SHP77 treated with DMSO at 0.1 percent for 48 hours (cell line): ENCODE data around the gene RSKR.
"Not testable (repeated sequence)": the region's sequence is repeated elsewhere in the genome, so short reads cannot be mapped to it uniquely, and the experiment has no call there.

Experiments
- DNase-seq: peaks from one replicate; lab custom pipeline; 2025; lab: John Stamatoyannopoulos, UW

RSKR gene, protein sequence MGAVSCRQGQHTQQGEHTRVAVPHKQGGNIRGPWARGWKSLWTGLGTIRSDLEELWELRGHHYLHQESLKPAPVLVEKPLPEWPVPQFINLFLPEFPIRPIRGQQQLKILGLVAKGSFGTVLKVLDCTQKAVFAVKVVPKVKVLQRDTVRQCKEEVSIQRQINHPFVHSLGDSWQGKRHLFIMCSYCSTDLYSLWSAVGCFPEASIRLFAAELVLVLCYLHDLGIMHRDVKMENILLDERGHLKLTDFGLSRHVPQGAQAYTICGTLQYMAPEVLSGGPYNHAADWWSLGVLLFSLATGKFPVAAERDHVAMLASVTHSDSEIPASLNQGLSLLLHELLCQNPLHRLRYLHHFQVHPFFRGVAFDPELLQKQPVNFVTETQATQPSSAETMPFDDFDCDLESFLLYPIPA

DNA sequence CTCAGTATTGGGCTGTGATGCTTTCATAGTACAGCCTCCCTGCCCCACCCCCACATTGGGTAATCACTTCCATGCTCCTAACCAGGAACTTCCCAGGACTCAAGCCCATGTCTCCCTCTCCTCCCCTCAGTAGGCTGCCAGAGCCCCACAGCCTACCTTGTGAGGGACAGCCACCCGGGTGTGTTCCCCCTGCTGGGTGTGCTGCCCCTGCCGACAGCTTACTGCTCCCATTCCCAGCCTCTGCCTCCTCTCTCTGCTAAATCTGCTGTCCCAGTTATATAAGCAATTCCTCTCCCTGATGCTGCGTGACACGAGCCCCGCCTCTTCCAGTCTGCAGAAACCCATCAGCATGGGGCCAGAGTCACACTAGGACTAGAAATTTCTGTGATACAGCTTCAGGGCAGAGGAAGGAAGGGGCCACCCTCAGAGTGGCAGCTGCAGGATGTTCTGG, at the start of gene RSKR:
Gene RSKR (minus strand): TSS at position 255 of the 451 bp plus-strand sequence. CDS start 24 bp downstream, at position 231.
- DNase-seq, result no peak

DNA sequence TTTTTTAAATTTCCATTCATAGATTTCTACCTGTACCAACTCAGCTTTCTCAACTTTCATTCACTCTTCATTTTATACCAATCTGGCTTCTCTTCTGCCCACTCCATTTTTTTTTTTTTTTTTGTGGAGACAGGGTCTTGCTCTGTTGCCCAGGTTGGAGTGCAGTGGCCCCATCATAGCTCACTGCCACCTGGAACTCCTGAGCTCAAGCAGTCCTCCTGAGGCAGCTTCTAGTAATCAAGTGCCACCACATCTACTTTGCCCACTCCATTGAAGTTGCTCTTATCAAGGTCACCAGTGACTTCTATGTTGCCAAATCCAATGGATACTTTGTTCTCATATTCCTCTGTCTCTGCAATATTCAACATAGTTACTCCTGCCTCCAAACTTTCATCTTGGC, 49.7 kb upstream of the RSKR start:
- DNase-seq, result no peak

DNA sequence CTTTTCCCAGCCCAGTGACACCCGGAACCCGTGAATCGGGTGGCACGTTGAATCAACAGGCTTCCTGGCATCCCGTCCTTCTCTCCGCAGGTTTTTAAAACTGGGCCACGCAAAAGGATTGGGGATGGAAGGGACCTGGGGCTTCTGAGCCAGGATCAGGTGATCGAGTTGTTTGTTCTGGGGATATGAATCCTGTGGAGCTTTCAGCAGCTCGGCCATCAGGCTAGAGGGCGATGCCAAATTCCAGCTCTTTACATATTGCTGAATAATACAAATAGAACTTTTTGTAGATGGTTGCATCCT, 48.5 kb upstream of the RSKR start:
- DNase-seq, result no peak

DNA sequence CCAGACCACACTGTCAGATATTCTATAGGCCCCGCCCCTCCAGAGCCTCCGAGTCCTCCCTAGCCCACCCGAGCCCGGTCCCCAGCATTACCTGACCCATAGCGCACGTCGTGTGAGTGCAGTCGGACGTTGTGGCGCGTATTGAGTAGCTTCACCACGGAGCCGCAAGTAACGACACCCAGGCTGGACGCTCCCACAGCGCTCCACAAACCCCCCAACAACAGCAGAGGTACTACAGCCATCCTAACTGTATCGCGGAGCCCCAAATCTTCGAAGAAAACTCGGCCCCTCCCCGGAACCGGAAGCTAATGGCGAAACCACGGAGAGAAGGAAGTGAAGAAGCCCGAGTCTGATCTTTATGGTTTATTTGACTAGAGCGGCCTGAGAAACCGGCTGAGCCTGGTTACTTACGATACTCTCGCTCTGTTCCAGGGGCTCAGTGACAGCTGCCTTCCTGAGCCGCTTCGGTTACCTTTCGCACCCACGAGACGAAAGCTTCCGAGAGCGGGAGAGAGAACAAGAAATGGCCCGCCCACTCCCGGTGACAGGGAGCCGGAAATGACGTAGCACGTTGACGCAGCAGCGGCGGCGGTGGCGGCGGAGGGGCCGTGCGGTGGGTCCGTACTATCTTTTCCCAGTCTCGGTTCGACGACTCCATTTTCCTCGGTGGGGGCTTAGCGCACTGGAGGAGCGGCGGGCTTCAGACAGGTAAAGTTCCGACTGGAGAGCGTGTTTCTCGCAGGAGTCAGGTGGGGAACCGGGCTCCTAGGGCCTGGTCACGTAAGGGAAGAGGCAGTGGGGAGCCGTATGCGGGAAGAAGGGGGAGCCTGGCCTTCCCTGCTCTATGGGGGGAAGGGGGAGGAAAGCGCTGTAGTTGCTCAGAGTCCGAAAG, 47.9 kb upstream of the RSKR start, which contains the start of the genes SDF2 and SUPT6H:
Gene SDF2 (minus strand): TSS at position 272 of the 892 bp plus-strand sequence. CDS start 30 bp downstream, at position 242.
Gene SUPT6H (plus strand): TSS at position 571 of the 892 bp plus-strand sequence. CDS start 11,197 bp downstream, outside the sequence.
- peak; percentile 91 for DNase-seq

DNA sequence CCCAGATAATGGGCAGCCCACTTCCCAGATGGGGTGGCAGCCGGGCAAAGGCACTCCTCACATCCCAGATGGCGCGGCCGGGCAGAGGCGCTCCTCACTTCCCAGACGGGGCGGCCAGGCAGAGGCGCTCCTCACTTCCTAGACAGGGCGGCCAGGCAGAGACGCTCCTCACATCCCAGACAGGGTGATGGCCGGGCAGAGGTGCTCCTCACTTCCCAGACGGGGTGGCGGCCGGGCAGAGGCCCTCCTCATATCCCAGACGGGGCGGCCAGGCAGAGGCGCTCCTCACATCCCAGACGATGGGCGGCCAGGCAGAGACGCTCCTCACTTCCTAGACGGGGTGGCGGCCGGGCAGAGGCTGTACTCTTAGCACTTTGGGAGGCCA, 45.5 kb upstream of the RSKR start:
- not testable (repeated sequence) for DNase-seq

DNA sequence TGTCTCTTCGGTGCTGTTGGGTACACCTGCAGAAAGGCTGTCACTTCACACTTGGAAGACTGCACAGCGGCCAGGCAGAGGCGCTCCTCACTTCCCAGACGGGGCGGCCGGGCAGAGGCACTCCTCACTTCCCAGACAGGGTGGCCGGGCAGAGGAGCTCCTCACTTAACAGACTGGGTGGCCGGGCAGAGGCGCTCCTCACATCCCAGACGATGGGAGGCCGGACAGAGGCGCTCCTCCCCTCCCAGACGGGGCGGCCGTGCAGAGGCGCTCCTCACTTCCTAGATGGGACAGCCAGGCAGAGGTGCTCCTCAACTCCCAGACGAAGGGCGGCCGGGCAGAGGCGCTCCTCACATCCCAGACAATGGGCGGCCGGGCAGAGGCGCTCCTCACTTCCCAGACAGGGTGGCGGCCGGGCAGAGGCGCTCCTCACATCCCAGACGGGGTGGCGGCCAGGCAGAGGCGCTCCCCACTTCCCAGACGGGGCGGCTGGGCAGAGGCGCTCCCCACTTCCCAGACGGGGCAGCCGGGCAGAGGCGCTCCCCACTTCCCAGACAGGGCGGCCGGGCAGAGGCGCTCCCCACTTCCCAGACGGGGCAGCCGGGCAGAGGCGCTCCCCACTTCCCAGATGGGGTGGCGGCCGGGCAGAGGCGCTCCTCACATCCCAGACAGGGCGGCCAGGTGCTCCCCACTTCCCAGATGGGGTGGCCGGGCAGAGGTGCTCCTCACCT, 44.9 kb upstream of the RSKR start:
- DNase-seq, result not testable (repeated sequence)

DNA sequence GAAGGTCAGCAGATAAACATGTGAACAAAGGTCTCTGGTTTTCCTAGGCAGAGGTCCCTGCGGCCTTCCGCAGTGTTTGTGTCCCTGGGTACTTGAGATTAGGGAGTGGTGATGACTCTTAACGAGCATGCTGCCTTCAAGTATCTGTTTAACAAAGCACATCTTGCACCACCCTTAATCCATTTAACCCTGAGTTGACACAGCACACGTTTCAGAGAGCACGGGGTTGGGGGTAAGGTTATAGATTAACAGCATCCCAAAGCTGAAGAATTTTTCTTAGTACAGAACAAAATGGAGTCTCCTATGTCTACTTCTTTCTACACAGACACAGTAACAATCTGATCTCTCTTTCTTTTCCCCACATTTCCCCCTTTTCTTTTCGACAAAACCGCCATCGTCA, 44.4 kb upstream of the RSKR start:
- not testable (repeated sequence) for DNase-seq

DNA sequence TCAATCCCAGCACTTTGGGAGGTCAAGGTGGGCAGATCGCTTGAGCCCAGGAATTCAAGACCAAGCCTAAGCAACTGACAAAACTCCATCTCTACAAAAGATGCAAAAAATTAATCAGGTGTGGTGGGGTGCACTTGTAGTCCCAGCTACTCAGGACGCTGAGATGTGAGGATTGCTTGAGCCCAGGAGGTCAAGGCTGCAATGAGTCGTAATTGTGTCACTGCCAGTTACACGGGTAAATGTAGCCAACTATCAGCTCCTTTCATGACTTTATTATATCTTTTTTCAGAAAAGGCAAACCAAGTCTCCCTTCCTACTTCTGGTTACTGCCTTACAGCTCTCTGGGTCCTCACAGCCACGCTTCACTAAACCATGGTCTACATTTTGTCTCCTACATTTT, 43.8 kb upstream of the RSKR start:
- no peak for DNase-seq

DNA sequence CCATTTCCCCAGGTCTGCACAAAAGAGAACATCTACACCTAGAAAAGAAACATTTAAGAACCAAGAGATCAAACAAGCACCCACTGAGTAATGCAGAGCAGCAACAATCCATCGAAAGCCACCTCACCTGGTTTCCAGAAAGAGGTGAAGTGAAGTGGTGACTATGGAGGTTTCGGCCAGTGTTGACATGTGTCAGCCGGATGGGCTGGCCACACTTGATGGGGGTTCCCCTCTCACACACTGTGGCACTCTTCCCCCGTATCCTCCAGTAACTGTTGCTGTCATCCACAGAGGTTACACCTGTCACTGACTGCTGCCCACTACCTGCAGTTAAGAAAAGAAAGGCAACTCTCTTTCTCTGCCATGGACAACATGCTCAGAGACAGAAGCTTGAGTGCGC, 41.2 kb upstream of the RSKR start:
- DNase-seq, result no peak

DNA sequence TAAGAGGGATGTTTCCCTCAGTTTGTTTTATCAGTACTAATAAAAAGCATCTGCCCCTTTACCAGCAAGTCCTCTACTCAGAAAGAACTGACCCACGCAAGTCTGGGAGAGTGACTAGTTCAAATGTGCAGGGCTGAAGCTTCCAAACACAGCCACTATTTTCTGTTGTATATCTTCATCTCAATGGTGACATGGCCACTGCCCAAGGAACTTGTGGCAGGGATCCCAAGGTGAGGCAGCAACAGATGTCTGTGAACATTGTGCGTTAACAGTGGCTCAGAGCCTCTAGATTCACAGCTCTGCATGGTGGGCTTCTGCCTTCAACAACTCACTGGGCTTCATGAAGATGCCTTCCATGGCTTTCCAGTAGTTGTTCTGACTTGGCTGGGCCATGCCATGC, 34.7 kb upstream of the RSKR start:
- DNase-seq, result no peak

DNA sequence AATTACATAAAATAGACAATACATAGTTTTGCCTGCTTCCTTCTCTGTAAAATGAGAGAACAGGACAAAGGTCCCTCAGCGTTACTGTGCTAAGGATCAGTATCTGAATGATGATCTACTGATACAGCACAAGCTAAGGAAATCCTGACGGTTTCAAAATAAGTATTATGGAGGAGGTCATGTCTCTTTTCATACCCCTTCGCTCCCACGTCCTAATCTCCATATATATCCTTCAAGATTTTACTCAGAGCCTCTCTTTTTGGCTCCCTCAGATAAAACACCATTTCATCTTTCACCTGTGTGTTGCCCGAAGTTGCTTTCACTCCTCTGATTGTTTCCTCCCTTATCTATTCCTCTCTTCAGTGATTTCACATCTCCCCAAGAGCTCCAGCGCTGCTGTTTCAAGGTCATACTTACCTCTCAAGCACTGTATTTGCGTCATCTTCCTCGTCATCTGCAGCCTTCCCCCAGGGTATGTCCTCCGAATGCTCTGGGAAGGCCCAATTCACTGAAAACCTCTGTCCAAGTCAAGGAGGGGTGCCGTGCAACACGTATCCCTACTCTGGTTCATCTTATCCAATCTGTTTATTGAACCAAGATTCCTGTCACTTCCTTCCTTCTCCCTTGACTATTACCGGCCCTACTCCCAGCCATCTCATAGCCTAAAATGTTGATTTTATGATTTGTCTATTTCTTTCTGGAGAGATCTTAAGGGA, 32.2 kb upstream of the RSKR start:
- peak; percentile 22 for DNase-seq

DNA sequence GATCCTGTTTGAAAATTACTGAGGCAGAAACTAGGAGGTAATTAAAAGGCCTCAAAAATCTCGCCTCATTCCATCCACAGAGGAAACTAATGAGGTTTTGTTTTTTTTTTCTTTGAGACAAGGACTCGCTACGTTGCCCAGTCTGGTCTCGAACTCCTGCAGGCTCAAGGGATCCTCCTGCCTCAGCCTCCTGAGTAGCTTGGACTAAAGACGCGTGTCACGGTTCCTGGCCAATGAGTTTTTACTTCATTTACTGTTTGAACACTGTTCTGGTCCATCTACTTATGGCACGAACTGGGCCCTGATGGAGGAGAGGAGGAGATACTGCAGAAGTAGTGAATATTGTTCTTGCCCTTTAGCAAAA, 31.6 kb upstream of the RSKR start:
- no peak for DNase-seq

DNA sequence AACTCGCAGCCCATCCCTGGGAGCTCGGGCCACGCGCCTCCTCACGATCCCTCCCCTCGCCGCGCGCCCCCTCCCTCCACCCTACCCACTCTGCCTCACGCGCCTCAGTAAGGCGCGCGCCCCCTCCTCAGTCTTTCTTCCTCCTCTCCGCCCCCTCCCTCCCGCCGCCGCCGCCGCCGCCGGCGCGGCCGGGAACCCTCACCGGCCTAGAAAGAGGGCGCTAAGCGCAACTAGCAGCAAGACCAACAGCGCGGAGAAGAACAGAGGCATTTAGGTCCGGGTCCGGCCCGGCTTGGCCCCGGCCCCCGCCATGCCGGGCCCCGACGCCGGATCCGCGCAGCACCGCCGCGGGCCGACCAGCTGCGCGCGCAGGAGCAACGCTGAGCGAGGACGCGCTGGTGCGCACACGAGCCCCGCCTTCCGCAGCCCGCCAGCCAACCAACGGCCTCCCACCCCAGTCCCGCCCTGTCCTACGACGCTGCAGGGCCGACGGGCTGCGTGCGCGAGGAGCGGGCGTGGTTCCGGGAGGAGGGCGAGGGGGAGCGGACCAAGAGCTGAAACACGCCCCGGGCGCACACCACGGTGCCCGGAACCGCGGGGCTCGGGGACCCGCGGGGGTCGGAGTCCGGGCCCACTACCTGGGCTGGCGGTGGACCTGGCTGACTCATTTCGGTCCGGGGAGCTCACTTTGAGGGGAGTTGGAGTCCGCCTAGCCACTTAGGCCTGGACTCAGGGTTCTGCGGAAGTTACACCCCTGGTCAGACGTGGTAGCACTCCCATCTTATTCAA, 31.0 kb upstream of the RSKR start, which contains the start of gene BLTP2:
Gene BLTP2 (minus strand): TSS at position 372 of the 789 bp plus-strand sequence. CDS start 102 bp downstream, at position 270.
- peak; percentile 86 for DNase-seq

DNA sequence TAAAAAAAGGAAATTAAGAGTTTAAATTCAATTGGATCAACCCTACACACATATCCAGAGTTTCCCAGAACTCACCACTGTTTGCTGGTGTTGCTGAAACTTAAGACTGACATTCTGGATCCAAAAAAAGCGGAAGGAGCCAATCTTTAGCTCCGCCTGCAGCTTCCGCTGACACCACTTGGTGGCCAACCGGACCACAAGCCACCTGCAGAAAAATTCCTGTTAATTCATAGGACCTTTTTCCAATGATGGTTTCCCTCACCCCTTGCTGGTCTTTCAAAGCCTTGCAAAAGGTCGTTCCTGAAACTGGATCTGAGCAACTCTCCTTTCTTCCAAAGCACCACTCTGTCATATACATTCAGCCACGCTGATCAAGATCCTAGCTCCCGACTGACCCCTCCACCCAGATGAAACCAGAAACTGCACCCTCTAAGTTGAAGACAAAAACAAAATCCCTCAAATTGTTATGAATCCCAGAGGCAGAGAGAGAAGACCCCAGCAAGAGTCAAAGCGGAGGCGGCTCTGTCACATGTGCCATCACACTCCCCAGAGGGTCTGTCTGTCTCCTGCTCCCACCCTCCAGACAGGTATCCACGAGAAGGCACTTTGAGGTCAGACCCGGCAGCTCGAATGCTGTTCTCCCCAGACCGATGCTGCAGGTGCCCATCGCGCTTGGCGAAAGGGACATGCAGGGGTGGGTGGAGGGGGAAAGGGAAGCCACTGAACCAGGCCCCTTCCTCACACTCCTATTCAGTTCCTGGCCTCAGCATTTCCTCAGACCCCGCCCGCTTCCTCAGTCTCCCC, 30.2 kb upstream of the RSKR start:
- no peak for DNase-seq

DNA sequence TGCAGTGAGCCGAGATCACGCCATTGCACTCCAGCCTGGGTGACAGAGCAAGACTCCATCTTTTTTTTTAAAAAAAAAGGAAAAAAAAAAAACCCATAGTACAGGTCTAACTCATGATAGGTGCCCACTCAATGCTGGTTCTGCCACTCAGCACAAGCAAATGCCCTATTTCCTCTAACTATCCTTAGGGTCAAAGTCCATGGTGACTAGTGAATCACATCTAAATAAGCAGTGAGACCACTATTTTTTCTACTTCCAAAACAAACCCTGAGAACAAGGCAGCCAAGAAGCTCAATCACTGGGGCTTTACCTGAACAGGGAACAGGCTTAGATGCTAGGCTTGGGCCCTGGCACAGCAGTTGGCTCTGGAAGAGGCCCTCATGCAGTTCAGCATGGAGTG, 27.6 kb upstream of the RSKR start:
- DNase-seq, result no peak

DNA sequence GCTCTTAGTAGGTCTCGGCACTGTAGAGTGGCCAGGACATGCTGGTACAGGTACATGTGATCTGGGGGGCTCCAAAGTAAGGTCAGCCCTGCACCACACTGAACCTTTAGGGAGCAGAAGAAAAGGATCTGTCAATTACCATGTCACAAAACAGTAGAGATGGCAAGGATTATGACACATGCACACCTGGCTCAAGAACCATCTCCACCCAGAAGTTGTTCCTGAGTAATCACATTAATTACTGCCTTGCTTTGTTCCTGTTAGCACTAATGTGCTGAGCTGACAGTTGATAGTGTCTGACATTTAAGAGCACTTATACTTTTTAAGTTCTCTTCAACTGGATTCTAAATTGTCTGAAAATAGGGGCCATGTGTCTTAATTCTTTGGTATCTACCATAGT, 21.5 kb upstream of the RSKR start:
- DNase-seq, result no peak

DNA sequence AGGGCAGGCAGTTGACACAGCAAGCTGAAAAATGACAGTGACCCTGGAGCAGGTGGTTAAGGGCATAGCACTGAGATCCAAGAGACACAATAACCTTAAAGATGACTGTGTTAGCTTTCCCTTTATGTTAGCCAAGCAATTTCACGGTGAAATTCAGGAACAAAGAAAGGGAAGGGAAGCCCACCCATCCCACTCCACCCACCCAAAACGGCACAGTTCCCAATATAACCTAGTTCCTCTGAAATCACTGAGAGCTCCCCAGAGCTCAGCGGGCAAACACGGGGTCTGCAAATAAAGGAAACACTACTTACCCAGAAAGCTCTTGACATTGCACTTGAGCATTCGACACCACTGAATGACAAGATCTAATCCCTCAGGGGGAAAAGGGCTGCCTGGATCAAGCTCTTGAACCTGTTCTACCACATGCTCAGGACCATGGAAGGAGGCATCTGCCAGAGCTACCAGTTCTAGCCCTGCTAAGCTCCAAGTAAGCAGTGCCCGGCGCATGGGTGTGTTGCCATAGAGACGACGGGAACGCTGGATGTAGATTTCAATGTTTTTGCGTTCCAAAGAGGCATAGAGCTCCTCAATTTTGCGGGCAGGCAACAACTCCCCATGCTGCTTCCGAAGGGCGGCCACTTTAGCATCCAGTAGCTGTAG, 20.4 kb upstream of the RSKR start:
- DNase-seq, result no peak

DNA sequence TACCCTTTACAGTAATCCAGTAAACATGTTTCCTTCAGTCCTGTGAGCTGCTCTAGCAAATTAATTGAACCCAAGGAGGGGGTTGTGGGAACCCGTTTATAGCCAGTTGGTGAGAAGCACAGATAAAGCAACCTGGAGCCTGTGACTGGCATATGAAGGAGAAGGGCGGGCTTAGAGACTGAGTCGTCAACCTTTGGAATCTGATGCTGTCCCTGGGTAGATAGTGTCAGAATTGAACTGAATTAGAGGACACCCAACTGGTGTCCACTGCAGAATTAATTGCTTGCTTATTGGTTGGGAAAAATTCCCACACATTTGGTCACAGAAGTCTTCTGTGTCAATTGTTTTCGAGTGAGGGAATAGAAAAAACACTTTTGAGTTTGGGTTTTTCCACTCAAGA, 12.8 kb upstream of the RSKR start:
- DNase-seq, result no peak

DNA sequence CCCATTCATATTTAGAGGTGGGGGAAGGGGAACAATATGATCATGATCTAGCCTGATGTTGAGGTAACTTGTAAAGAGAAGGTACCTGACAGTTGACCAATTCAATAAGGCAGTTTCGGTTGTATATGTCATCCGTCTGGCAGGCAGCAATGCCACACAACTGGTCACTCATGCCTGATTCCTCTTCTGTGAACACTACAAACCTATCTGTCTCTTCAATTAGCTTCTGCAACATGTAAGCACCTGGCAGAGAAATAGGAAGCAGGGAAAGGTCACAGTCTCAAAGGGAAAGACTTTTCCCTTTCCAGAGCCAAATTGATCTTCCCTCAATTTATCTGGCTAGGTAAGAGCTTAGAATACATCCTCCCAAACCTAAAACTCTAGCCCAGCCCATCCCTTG, 10.2 kb upstream of the RSKR start:
- DNase-seq, result no peak
